ENCODE results near the gene MRTFA.
"Not testable (repeated sequence)": the region's sequence is repeated elsewhere in the genome, so short reads cannot be mapped to it uniquely, and the experiment has no call there.

The MRTFA gene

DNA sequence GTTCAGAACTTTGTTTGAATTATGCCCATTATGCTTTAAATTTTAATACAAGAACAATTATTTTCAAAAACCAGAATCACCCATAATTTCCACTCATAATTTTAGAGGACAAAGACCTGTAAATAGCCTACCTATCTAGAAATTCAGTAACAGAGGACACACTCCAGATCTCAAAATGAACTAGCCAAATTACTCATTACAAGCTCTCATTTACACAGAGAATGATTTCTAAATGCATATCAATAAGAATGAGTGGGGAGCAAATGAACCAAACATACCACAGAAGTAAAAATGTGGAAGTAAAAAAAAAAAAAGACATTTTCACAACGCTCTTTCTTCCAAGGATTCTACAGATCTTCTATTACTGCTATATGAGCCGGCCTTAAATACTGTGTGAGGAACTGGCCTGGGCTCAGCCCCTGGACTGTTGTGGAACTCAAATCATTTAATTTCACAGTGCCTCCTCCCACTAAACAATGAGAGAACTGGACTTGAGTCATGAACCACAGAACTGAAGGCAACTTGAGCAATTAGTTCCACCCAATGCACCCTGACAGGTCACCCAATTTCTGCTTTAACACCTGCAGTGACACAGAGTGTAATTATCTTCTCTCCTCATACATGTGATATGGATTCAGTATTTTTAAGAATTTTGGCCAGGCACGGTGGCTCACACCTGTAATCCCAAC is 8.0 kb downstream of the MRTFA start:
- no peak for DNase-seq (ENCODE audit: low read depth in 2 of 2, low spot score in 1 of 2)

GRCh38 chr22:40627612-40628011 is 8.9 kb downstream of the MRTFA start:
- DNase-seq (ENCODE audit: low read depth in 2 of 2, low spot score in 1 of 2) = no peak

GRCh38 chr22:40626851-40627250 is 9.7 kb downstream of the MRTFA start:
- DNase-seq (ENCODE audit: low read depth in 2 of 2, low spot score in 1 of 2) = no peak

DNA sequence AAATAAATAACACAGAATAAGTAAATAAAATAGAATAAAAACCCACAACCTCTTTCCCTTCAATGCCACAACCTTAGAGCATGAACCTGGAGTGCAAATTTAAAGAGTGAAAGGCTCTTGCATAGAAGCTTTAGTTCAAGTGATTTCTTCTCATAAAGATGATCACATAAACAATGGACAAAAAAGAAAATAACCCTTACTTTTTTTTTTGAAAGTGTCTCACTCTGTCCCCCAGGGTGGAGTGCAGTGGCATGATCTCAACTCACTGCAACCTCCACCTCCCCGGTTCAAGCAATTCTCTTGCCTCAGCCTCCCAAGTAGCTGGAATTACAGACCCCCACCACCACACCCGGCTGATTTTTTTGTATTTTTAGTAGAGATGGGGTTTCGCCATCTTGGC is 10.7 kb downstream of the MRTFA start:
- not testable (repeated sequence) for DNase-seq (ENCODE audit: low read depth in 2 of 2, low spot score in 1 of 2)

DNA sequence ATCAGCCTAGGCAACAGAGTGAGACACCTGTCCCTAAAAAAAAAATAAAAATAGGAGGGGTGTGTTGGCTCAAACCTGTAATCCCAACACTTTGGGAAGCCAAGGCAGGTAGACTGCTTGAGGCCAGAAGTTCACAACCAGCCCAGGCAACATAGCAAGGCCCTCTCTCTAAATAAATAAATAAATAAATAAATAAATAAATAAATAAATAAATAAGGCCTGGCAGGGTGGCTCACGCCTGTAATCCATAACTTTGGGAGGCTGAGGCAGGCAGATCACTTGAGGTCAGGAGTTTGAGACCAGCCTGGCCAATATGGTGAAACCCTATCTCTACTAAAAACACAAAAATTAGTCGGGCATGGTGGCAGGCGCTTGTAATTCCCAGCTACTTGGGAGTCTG is 11.2 kb downstream of the MRTFA start:
- not testable (repeated sequence) for DNase-seq (ENCODE audit: low read depth in 2 of 2, low spot score in 1 of 2)

- no peak for DNase-seq (ENCODE audit: low read depth in 2 of 2, low spot score in 1 of 2)
Measured at GRCh38 chr22:40624770-40625169, 11.7 kb downstream of the MRTFA start.

DNA sequence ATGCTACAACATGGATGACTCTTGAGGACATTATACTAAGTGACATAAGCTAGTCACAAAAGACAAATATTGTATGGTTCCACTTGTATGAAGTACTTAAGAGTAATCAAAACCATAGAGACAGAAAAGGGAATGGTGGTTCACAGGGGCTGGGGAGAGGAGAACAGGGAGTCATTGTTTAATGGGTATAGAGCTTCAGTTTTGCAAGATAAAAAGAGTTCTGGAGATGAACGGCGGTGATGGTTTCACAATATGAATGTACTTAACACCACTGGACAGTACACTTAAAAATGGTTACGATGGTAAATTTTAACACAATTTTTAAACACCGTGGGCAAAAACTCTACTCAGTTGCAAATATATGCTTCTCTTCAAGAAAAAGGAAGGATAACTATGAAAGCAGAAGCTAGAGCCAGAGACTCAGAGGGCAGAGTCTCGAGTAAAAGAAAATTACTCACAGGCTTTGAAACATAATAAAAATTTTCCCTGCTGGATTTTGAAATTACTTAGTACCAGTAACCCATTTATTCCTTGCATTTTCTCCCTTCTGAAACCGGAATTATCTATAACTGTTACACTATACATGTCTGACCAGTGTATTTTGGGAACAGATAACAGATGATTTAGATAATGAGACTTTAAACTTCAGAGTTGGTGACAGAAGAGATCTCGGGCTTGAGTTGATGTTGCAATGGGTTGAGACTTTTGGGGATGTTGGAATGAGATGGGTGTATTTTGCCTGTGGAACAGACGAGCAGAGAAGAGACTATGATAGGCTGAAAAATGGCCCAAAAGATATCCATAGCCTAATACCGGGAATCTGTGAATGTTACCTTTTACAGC is 15.0 kb downstream of the MRTFA start:
- no peak for DNase-seq (ENCODE audit: low read depth in 2 of 2, low spot score in 1 of 2)

DNA sequence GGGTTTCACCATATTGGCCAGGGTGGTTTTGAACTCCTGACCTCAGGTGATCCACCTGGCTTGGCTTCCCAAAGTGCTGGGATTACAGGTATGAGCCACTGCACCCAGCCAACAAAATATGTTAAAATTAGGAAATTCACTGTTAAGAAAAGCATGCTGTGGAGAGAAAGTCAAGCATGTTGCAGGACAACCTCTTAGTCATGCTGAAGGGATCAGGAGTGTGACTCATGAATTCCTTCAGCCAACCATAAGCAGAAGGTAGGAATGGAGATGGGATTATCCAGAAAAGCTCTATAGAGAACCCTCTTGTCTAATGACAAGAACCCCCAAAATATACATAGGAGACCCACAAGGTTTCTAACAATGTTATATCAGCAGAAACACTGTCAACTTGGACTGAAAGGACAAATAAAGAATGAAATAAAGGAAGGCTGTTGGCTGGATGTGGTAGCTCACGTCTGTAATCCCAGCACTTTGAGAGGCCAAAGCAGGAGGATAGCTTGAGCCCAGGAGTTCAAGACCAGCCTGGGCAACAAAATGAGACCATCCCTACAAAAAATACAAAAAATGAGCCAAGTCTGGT is 16.0 kb downstream of the MRTFA start:
- no peak for DNase-seq (ENCODE audit: low read depth in 2 of 2, low spot score in 1 of 2)

GRCh38 chr22:40618400-40618799 is 18.1 kb downstream of the MRTFA start:
- DNase-seq (ENCODE audit: low read depth in 2 of 2, low spot score in 1 of 2) = no peak

DNA sequence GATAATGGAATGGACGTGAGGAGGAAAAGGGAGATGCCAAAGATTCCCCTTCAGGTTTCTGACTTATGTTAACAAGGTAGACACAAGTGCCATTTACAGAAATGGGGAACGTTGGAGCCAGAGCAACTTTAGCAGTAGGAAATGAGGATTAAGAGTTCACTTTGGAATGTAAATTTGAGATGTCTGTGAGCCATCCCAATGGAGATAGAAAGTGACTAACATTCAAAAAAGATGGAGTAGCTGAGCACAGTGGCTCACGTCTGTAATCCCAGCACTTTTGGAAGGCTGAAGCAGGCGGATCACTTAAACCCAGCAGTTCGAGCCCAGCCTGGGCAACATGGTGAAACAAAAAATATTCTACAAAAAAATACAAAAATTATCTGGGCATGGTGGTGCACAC is 19.9 kb downstream of the MRTFA start:
- no peak for DNase-seq (ENCODE audit: low read depth in 2 of 2, low spot score in 1 of 2)

DNA sequence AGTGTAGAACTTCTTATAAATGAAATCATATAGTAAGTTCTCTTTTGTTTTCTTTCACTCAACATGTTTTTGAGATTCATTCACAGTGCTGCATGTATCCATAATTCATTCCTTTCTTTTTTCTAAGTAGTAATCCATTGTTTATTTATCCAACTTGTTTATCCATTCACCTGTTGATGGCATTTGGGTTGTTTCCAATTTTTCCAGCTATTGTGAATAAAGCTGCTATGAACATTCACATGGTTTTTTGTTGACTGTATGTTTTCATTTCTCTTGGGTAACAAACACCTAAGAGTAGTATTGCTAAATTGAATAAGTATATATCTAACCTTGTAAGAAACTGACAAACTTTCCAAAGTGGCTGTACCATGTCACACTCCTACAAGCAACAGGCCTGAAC is 23.5 kb downstream of the MRTFA start:
- no peak for DNase-seq (ENCODE audit: low read depth in 2 of 2, low spot score in 1 of 2)

GRCh38 chr22:40612291-40612751 is 24.2 kb downstream of the MRTFA start:
- no peak for DNase-seq (ENCODE audit: low read depth in 2 of 2, low spot score in 1 of 2)

DNA sequence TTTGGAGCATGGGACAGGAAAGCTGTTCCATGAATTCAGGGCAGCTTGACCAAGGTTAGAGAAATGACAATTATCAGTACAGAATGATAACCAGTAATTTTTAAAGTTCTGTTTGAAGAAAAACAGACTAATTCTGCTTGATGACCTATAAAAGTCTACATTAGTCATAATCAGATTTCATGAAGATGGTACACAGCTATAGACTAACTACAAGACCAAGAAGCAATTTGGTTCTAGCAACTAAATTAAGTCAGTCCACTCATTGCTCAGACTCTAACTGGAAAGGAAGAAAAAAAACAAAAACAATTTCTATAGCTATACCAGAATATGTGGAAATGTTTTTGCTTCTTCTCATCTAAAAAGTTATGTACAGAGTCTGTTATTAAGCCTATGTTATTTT is 24.9 kb downstream of the MRTFA start:
- no peak for DNase-seq (ENCODE audit: low read depth in 2 of 2, low spot score in 1 of 2)

DNA sequence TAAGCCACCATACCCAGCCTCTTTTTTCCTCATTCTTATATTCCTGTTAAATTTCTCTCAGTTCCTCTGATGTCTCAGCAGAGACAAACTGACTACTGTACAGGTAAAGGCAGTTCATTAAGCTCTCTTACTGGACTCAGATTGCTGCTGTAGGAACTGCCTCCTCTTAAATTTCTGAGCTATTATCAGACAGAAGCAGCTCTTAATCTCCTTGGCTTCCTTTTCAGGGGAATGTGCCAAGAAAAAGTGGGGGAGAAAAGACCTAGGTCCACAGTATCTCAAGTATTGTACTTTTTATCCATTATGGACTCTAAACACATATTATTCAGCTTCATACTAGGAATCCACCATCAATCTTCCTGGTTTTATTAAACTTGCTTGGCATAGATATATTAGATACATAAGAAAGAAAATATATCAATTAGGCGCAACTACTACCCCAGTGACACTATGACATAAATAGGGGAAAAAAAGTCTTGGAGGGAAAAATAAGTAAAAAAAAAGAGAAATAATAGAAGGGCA is 26.1 kb downstream of the MRTFA start:
- no peak for DNase-seq (ENCODE audit: low read depth in 2 of 2, low spot score in 1 of 2)

- no peak for DNase-seq (ENCODE audit: low read depth in 2 of 2, low spot score in 1 of 2)
Measured at GRCh38 chr22:40609216-40609615, 27.3 kb downstream of the MRTFA start.

DNA sequence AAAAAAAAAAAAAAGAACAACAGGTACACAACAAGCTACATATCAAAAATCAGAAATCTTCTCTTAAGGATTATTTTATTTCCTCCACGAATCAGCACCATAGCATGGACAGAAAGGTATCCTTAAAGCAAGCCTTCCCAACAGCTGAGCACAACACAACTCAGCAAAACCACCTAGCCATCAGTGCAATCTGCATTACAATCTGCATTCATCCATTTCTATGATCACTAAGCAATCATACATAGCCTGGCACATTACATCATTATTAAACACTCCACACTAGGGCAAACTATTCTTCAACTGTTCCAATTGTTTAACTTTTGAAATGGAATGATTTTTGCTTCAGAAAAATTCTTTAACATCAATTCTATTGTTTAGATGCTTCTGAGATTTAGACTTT is 29.0 kb downstream of the MRTFA start:
- DNase-seq (ENCODE audit: low read depth in 2 of 2, low spot score in 1 of 2) = no peak

DNA sequence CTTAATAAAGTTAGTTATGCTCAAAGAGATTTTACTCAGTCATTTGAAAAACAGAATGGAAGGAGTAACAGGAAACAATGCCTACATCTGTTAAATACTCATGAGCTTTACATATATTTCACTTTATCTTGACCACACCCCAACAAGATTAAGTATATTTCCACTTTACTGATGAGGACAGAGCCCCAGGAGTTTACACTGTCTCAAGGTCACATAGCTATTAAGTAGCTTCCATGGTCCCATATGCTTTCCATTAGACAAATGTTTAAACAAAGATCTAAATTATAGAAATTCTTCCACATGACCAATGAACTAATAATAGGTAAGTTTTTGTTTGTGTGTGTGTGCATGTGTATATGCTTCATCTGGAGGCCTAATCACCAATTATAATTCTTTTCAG is 30.2 kb downstream of the MRTFA start:
- DNase-seq (ENCODE audit: low read depth in 2 of 2, low spot score in 1 of 2) = no peak

DNA sequence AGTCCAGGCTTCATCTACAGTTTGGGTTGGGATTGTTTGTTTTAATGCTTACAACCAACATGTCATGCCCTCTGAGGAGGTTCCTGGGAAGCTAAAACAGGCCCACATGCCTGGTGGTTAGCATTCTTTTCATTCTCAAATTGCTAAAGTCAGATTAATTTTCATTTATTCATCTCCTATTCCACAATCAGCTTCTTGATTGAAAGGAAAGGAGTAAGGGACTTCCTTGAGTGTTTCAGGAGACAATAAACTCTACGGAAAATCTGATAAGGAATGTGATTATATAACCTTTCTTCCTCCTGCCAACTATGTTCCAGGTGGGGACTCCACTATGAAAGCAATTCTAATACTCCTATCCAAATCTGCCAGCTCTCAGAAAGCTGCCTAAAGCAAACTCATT is 30.8 kb downstream of the MRTFA start:
- DNase-seq (ENCODE audit: low read depth in 2 of 2, low spot score in 1 of 2) = no peak

DNA sequence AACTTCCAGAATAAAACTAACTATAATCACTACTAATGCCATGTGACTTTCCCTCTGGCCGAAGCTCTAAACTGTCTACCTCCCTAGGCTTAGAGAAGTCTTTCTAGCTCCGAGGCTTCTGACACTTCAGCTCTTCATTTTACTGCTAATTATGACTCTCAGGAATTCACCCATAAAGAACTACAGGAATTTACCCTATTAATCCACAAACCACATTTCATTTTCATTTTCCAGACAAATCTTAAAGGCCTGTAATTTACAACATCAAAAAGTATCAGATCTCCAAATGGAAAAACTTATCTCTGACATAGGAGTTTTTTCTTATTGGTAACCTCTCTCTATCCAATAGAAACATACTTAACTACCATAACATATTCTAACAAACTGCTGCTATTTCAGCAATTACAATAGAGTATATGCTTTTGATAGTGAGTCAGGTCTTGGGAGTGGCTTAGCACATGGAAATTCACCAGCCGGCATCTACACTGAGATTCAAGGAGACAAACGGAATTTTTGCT is 33.4 kb downstream of the MRTFA start:
- no peak for DNase-seq (ENCODE audit: low read depth in 2 of 2, low spot score in 1 of 2)

DNA sequence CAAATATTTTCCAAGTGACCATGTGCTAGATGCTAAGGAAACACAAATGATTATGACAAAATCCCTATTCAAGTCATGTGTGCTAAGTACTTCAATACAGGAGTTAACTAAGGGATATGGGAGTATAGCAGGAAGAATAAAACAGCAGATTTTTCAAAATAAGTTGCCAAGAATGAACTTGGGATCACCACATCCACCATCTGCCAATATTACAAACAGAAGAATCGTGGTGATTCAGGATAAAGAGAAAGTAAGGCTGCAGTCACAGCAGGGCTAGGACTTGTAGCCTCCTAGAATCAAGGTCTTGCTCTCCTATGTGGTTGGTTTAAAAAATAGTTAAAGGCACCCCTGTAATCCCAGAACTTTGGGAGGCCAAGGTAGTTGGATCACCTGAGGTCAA is 34.3 kb downstream of the MRTFA start:
- DNase-seq (ENCODE audit: low read depth in 2 of 2, low spot score in 1 of 2) = no peak

DNA sequence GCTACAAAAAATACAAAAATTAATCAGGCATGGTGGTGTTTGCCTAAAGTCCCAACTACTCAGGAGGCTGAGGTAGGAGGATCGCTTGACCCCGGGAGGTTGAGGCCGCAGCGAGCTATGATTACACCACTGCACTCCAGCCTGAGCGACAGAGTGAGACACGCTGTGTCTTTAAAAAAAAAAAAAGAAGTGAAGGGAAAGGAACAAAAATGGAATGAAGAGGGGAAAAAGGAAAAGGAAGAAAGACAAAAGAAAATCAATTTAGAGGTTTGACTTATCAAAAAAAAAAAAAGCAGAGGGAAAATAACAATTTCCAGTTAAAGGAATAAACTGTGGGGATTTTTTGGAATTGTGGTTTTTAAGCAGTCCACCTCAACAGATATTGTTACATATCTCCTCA is 36.8 kb downstream of the MRTFA start:
- DNase-seq (ENCODE audit: low read depth in 2 of 2, low spot score in 1 of 2) = no peak

DNA sequence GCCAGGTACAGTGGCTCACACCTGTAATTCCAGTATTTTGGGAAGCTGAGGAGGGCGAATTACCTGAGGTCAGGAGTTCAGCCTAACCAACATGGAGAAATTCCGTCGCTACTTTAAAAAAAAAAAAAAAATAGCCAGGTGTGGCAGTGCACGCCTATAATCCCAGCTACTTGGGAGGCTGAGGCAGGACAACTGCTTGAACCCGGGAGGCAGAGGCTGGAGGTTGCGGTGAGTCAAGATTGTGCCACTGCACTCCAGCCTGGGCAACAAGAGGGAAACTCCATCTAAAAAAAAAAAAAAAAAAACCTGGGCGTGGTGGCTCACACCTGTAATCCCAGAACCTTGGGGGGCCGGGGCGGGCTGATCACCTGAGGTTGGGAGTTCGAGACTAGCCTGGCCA is 37.8 kb downstream of the MRTFA start:
- not testable (repeated sequence) for DNase-seq (ENCODE audit: low read depth in 2 of 2, low spot score in 1 of 2)
